Lower leg skin (tissue), 4 donors: Measurements from ENCODE around the gene CDKAL1. TPM values are rescaled to one million over a fixed set of nuclear protein-coding genes. Genes with fewer than 3 reads are reported as not detected.
"Not testable (repeated sequence)": the region's sequence is repeated elsewhere in the genome, so short reads cannot be mapped to it uniquely, and the experiment has no call there.

ENCODE experiments used
- DNase-seq, 2 donors: peaks; one replicate each; pipeline ENCODE4 v3.0.0-alpha.2; 2019; ENCODE audit warnings: low spot score in 2 of 2
- H3K4me3 ChIP-seq: fragments of 200-600 bp; sonication (generic); 2 replicates; pipeline ENCODE4 v1.5.1; 2017; ENCODE audit warnings: mild to moderate bottlenecking, low read depth; ENCODE audit not compliant: poor library complexity, severe bottlenecking
- POLR2A ChIP-seq, 2 donors: fragments of 450-650 bp; IDR thresholded peaks; one replicate each; pipeline ENCODE4 v1.6.1; 2016 to 2017; ENCODE audit warnings: antibody characterized with exemption in 2 of 2, mild to moderate bottlenecking in 1 of 2, moderate library complexity in 1 of 2
- WGBS, 2 donors: methylation state at CpG; one replicate each; pipeline ENCODE4 v1.1.5; 2018; 5-methylcytosine and 5-hydroxymethylcytosine counted together
- intact Hi-C: fragments of 100-400 bp; cut with DNase I; formaldehyde crosslinking; loops from one replicate; pipeline ENCODE4 v1.15.0; 2023; ENCODE audit warnings: low total_unique reads
- total RNA-seq, 4 donors: library from RNA; depleted of rRNA; stranded (reverse); fragments of >200 nt; gene quantifications; one replicate each; pipeline ENCODE4 v1.1.0, GENCODE V29; 2016
- TF ChIP-seq, protein P1 (sequence below), 3 donors: fragments of 450-650 bp; IDR thresholded peaks; one replicate each; pipeline ENCODE4 v1.5.1; 2016; ENCODE audit warnings: antibody characterized with exemption in 3 of 3, mild to moderate bottlenecking in 3 of 3, moderate library complexity in 2 of 3

Gene CDKAL1
- total RNA-seq, 4 donors from 2014 or later = 10.3 to 18.0 (median 11.6) TPM

DNA sequence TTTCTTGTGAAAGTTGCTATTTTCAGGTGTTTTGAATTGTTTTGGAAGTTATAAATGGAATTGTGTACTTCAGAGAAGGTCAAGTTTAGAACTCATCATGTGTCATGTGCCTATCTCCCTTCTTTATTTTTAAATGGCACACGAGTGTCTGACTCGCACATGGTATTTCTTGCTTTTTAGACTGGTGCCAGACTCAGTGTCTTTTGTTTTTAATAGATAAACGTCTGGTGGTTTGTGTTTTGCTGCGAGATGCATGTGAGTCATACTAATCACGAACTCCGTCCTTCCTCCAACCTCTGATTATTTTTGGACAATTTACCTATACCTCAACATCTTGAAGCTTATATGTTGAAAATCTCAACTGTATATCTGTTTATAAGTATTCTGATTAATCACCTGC lies 292.1 kb downstream of the CDKAL1 start:
- no peak for DNase-seq
- TF ChIP-seq POLR2A (IDR thresholded peaks at IDR 0.05) = no peak
- TF ChIP-seq, protein P1, sequence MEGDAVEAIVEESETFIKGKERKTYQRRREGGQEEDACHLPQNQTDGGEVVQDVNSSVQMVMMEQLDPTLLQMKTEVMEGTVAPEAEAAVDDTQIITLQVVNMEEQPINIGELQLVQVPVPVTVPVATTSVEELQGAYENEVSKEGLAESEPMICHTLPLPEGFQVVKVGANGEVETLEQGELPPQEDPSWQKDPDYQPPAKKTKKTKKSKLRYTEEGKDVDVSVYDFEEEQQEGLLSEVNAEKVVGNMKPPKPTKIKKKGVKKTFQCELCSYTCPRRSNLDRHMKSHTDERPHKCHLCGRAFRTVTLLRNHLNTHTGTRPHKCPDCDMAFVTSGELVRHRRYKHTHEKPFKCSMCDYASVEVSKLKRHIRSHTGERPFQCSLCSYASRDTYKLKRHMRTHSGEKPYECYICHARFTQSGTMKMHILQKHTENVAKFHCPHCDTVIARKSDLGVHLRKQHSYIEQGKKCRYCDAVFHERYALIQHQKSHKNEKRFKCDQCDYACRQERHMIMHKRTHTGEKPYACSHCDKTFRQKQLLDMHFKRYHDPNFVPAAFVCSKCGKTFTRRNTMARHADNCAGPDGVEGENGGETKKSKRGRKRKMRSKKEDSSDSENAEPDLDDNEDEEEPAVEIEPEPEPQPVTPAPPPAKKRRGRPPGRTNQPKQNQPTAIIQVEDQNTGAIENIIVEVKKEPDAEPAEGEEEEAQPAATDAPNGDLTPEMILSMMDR (IDR thresholded peaks at IDR 0.05) = no peak
- 35 to 42% methylated on average over 6 of the region's 6 CpGs for WGBS, 2 donors
- H3K4me3 ChIP-seq = no peak overlapping the region
- intact Hi-C loops = no loop called here

DNA sequence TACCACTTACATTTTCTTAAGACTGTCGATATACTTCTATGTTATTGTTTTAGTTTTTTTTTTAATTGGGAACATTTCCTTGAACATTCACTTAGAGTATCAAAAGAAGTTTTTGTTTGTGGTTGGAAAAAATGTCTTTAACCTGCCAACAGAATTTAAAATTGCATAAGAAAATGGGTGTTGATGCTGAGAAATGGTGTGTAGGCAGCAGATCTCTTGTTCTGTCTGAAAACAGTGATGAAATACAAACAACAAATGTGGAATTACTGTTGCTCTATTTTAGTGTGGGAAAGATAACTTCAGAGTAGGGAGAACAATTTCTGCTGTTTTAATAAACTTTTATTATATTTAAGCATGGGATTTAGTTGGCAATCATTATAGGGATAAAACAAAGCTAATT lies 293.5 kb downstream of the CDKAL1 start:
- no peak for DNase-seq
- no peak overlapping the region for H3K4me3 ChIP-seq
- intact Hi-C loops = no loop called here
- TF ChIP-seq POLR2A (IDR thresholded peaks at IDR 0.05) = no peak
- TF ChIP-seq, protein P1 (IDR thresholded peaks at IDR 0.05) = no peak
- 43 to 51% methylated on average over 1 of the region's 1 CpG for WGBS, 2 donors

DNA sequence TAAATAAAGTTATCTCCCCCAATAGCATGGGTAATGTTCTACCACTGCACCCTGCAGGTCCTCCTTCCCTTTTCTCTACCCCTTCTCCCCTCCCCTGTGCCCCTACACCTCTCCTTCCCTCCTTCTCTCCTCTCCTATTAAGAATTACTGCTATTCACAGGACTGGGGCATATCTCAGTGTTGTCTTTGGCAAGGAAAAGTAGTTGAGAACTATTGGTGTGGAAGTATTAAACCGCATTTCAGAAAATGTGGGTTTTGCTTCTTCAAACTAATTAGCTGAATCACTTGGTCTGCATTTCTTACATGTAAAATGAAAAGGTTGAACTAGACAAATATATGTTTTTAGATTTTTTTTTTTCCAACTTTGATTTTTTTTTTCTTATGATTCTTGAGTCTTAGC lies 296.3 kb downstream of the CDKAL1 start:
- DNase-seq = no peak
- TF ChIP-seq, protein P1 (IDR thresholded peaks at IDR 0.05) = no peak
- no peak for TF ChIP-seq POLR2A (IDR thresholded peaks at IDR 0.05)
- no peak overlapping the region for H3K4me3 ChIP-seq
- intact Hi-C loops = no loop called here
- WGBS, 2 donors = 91 to 100% methylated on average over 1 of the region's 1 CpG

DNA sequence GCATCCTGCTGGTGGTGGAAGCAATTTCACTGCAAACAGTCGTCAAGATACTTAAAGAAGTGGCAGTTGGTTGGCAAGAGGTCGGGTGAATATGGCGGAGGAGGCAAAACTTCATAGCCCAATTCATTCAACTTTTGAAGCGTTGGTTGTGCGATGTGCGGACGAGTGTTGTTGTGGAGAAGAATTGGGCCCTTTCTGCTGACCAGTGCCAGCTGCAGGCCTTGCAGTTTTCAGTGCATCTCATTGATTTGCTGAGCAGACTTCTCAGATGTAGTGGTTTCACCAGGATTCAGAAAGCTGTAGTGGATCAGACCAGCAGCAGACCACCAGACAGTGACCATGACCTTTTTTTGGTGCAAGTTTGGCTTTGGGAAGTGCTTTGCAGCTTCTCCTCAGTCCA lies 297.0 kb downstream of the CDKAL1 start:
- WGBS, 2 donors = 94 to 98% methylated on average over 7 of the region's 7 CpGs
- intact Hi-C loops, DNase-seq, H3K4me3 ChIP-seq: not testable (repeated sequence)

DNA sequence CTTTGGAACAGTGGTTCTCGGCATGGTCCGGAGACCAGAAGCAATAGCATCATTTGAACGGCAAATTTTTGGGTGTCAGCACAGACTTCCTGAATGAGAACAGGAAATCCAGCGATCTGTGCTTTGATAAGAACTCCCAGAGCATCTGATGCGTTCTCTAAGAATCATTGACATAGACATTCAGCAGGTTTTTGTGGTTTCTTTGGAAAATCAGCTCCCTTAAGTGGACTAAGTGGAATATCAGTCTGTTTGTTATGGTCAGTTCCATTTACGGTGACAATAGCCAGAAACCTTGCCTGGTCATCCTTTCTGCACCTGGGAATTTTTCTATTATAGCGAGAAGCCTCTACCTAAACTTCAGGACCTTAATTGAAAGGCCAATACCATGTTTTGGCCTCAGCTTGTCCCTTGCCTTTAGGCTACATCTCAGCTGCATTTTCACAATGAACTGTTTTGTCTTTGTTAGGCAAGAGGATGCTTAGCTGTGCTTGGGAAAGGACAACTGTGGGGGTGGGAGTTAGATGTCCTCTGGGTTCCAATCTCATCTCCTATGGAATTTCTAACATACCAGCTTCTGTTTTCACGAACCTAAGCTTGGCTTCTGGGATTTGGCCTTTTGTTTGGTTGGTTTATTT lies 299.7 kb downstream of the CDKAL1 start:
- DNase-seq = no peak
- TF ChIP-seq, protein P1 (IDR thresholded peaks at IDR 0.05) = no peak
- TF ChIP-seq POLR2A (IDR thresholded peaks at IDR 0.05) = no peak
- intact Hi-C loops = no loop called here
- no peak overlapping the region for H3K4me3 ChIP-seq
- WGBS, 2 donors = 84 to 85% methylated on average over 8 of the region's 8 CpGs

DNA sequence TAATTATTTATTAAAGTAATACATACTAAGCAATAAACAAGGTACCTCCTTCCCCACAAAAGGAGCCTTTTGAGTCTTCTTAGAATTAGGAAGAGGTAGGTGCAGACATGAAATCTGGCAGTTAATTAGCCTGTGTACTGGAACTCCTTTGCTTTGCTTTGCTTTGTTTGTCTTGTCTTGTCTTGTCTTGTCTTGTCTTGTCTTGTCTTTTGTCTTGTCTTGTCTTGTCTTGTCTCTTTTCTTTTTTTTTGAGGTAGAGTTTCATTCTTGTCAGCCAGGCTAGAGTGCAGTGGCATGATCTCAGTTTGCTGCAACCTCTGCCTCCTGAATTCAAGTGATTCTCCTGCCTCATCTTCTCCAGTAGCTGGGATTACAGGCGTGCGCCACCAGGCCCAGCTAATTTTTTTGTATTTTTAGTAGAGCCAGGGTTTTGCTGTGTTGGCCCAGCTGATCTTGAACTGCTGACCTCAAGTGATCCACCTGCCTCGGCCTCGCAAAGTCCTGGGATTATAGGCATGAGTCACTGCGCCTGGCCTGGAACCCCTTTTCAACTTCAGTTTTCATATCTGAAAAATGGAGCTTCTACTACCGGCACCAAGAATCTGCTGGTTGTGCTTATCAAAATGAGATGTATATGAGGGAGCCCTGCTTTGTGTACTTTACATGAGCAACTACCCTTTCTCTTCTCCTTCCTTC lies 301.2 kb downstream of the CDKAL1 start:
- no peak overlapping the region for H3K4me3 ChIP-seq
- intact Hi-C loops = no loop called here
- TF ChIP-seq, protein P1 (IDR thresholded peaks at IDR 0.05) = no peak
- no peak for TF ChIP-seq POLR2A (IDR thresholded peaks at IDR 0.05)
- no peak for DNase-seq
- WGBS, 2 donors = 93 to 97% methylated on average over 6 of the region's 6 CpGs
